ENCODE measurements around the gene CELSR1. TPM values are rescaled to one million over a fixed set of nuclear protein-coding genes. Genes with fewer than 3 reads are reported as not detected.

Gene CELSR1
- total and polyA plus RNA-seq, 2 of the 13 experiments (the other 11 are each of a cell fraction or from before 2014, with no cell fraction given), result 0.78 to 1.8 TPM

DNA sequence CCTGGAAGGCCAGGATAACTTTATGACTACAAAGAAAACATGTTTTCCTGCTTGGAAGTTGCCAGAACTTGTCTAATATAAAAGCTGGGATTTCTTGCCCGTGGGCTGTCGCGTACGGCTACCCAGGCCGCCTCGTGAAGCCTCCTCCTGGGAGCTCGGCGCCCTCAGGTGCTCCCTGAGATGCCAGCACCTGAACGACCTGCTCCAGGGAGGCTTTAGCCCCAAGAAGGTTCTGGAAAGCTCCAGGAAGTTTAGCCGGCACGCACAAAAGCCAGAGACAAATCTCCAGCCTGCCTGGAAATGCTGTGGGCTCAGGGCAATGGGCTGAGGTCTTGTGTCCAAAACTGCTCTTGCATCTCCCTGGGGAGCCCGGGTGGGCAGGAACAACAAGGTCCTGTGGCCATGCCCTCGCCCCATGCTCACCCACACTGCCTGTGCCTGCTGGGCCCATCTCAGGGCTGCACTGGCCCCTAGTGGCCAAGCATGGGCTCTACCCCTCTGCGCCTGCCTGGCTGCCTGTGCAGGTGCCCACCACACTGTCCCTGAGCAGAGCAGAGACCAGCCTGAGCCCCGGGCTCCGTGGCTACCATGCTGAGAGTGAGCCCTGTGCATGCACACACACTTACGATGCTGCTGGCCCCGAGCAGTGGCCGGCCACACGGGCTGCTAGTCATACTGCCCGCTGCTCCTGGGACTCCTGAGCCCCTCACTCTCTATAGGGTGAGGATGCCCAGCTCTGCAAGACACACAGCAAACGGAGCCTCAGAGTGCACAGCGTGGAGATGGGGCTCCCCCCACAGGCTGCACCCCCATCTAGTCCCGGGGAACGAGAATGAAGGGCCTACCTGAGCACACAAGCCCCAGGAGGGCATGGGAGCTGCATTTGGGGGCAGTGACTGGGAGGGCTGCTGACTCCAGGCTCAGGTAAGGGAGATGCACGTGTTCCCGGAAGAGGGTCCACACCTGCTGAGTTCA lies 4.9 kb upstream of the CELSR1 start (continued):
- TF ChIP-seq, protein P1, sequence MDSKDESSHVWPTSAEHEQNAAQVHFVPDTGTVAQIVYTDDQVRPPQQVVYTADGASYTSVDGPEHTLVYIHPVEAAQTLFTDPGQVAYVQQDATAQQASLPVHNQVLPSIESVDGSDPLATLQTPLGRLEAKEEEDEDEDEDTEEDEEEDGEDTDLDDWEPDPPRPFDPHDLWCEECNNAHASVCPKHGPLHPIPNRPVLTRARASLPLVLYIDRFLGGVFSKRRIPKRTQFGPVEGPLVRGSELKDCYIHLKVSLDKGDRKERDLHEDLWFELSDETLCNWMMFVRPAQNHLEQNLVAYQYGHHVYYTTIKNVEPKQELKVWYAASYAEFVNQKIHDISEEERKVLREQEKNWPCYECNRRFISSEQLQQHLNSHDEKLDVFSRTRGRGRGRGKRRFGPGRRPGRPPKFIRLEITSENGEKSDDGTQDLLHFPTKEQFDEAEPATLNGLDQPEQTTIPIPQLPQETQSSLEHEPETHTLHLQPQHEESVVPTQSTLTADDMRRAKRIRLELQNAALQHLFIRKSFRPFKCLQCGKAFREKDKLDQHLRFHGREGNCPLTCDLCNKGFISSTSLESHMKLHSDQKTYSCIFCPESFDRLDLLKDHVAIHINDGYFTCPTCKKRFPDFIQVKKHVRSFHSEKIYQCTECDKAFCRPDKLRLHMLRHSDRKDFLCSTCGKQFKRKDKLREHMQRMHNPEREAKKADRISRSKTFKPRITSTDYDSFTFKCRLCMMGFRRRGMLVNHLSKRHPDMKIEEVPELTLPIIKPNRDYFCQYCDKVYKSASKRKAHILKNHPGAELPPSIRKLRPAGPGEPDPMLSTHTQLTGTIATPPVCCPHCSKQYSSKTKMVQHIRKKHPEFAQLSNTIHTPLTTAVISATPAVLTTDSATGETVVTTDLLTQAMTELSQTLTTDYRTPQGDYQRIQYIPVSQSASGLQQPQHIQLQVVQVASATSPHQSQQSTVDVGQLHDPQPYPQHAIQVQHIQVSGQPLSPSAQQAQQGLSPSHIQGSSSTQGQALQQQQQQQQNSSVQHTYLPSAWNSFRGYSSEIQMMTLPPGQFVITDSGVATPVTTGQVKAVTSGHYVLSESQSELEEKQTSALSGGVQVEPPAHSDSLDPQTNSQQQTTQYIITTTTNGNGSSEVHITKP (CRISPR knock-in tag; IDR thresholded peaks at IDR 0.05; ENCODE audit: low read depth), result no peak
- TF ChIP-seq TAF15 (IDR thresholded peaks at IDR 0.05; ENCODE audit: low read depth, low read length, poor library complexity, severe bottlenecking) (no peak), ZNF333 (CRISPR knock-in tag; IDR thresholded peaks at IDR 0.05; ENCODE audit: borderline replicate concordance) (no peak), RAD21 (CRISPR knock-in tag; IDR thresholded peaks at IDR 0.05) (peak; percentile 96), NR1H2 (CRISPR knock-in tag; IDR thresholded peaks at IDR 0.05; ENCODE audit: borderline replicate concordance, low read depth) (no peak), ZBTB20 (CRISPR knock-in tag; IDR thresholded peaks at IDR 0.05; ENCODE audit: borderline replicate concordance, low read depth) (no peak), FOXP1 (IDR thresholded peaks at IDR 0.05) (no peak), FOXP1 (CRISPR knock-in tag; IDR thresholded peaks at IDR 0.05) (no peak), TSC22D2 (CRISPR knock-in tag; IDR thresholded peaks at IDR 0.05; ENCODE audit: borderline replicate concordance) (no peak), SALL1 (CRISPR knock-in tag; IDR thresholded peaks at IDR 0.05) (peak; percentile 54; the same call in 1 of the 2 replicates), NBN (conservative IDR thresholded peaks at IDR 0.05) (no peak), SIN3A (IDR thresholded peaks at IDR 0.05; ENCODE audit: borderline replicate concordance, low read depth, low read length) (no peak)
- TF ChIP-seq, protein P2, sequence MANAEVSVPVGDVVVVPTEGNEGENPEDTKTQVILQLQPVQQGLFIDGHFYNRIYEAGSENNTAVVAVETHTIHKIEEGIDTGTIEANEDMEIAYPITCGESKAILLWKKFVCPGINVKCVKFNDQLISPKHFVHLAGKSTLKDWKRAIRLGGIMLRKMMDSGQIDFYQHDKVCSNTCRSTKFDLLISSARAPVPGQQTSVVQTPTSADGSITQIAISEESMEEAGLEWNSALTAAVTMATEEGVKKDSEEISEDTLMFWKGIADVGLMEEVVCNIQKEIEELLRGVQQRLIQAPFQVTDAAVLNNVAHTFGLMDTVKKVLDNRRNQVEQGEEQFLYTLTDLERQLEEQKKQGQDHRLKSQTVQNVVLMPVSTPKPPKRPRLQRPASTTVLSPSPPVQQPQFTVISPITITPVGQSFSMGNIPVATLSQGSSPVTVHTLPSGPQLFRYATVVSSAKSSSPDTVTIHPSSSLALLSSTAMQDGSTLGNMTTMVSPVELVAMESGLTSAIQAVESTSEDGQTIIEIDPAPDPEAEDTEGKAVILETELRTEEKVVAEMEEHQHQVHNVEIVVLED (CRISPR knock-in tag; IDR thresholded peaks at IDR 0.05; ENCODE audit: borderline replicate concordance), result no peak
- TF ChIP-seq, protein P3, sequence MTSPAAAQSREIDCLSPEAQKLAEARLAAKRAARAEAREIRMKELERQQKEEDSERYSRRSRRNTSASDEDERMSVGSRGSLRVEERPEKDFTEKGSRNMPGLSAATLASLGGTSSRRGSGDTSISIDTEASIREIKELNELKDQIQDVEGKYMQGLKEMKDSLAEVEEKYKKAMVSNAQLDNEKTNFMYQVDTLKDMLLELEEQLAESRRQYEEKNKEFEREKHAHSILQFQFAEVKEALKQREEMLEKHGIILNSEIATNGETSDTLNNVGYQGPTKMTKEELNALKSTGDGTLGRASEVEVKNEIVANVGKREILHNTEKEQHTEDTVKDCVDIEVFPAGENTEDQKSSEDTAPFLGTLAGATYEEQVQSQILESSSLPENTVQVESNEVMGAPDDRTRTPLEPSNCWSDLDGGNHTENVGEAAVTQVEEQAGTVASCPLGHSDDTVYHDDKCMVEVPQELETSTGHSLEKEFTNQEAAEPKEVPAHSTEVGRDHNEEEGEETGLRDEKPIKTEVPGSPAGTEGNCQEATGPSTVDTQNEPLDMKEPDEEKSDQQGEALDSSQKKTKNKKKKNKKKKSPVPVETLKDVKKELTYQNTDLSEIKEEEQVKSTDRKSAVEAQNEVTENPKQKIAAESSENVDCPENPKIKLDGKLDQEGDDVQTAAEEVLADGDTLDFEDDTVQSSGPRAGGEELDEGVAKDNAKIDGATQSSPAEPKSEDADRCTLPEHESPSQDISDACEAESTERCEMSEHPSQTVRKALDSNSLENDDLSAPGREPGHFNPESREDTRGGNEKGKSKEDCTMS (CRISPR knock-in tag; conservative IDR thresholded peaks at IDR 0.05), result no peak
- TF ChIP-seq, protein P4, sequence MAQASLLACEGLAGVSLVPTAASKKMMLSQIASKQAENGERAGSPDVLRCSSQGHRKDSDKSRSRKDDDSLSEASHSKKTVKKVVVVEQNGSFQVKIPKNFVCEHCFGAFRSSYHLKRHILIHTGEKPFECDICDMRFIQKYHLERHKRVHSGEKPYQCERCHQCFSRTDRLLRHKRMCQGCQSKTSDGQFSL (CRISPR knock-in tag; IDR thresholded peaks at IDR 0.05), result no peak
- TF ChIP-seq, protein P5, sequence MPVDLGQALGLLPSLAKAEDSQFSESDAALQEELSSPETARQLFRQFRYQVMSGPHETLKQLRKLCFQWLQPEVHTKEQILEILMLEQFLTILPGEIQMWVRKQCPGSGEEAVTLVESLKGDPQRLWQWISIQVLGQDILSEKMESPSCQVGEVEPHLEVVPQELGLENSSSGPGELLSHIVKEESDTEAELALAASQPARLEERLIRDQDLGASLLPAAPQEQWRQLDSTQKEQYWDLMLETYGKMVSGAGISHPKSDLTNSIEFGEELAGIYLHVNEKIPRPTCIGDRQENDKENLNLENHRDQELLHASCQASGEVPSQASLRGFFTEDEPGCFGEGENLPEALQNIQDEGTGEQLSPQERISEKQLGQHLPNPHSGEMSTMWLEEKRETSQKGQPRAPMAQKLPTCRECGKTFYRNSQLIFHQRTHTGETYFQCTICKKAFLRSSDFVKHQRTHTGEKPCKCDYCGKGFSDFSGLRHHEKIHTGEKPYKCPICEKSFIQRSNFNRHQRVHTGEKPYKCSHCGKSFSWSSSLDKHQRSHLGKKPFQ (CRISPR knock-in tag; IDR thresholded peaks at IDR 0.05; ENCODE audit: insufficient replicate concordance), result no peak
- TF ChIP-seq, protein P6, sequence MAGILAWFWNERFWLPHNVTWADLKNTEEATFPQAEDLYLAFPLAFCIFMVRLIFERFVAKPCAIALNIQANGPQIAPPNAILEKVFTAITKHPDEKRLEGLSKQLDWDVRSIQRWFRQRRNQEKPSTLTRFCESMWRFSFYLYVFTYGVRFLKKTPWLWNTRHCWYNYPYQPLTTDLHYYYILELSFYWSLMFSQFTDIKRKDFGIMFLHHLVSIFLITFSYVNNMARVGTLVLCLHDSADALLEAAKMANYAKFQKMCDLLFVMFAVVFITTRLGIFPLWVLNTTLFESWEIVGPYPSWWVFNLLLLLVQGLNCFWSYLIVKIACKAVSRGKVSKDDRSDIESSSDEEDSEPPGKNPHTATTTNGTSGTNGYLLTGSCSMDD (CRISPR knock-in tag; IDR thresholded peaks at IDR 0.05), result no peak
